HG02852 (cell line): ENCODE results near the gene NMRK1.

ENCODE experiments used
- ATAC-seq: cut with Tn5 transposase; IDR thresholded peaks from one replicate; pipeline ENCODE4 v1.9.1; 2021; ENCODE audit warnings: mild to moderate bottlenecking, moderate library complexity; ENCODE audit not compliant: unreplicated experiment

The NMRK1 gene

GRCh38 chr9:75102177-75102790, 14.3 kb upstream of the NMRK1 start:
- ATAC-seq: no peak

- ATAC-seq: no peak
Measured at GRCh38 chr9:75101004-75101588, 13.1 kb upstream of the NMRK1 start.

- ATAC-seq: no peak
Measured at GRCh38 chr9:75096796-75097195, 8.8 kb upstream of the NMRK1 start.

DNA sequence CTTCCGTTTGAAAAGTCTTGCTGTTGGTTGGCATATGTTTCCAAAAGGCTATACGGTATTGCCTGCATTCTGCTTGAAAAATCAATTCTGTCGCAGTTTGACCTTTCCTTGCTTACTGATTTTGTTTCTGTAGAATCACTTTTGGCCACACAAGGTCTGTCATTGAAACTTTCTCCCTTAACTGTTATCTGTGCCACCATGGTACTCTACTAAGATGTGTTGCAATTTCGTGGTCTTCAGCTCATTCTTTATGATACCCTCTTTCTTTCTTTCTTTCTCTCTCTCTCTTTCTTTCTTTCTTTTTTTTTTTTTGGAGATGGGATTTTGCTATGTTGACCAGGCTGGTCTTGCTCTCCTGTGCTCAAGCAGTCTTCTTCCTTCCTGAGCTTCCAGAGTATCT, 4.8 kb upstream of the NMRK1 start:
- no peak for ATAC-seq

DNA sequence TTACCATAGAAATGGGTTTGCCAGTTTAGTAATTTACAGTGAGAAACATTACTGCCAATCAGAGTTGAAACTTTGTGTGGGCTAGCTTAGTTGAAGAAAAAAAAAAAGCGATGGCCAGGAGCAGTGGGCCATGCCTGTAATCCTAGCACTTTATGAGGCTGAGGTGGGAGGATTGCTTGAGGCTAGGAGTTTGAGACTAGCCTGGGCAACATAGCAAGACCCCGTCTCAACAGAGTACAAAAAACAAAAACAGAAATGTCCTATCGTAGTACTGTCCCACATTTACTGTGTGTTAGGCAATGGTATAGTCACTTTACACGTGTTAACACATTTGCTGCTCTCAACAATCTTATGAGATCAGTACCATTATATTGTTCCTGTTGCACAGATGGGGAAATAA, 2.6 kb upstream of the NMRK1 start:
- no peak for ATAC-seq

GRCh38 chr9:75089373-75089766, 1.4 kb upstream of the NMRK1 start:
- ATAC-seq: no peak

DNA sequence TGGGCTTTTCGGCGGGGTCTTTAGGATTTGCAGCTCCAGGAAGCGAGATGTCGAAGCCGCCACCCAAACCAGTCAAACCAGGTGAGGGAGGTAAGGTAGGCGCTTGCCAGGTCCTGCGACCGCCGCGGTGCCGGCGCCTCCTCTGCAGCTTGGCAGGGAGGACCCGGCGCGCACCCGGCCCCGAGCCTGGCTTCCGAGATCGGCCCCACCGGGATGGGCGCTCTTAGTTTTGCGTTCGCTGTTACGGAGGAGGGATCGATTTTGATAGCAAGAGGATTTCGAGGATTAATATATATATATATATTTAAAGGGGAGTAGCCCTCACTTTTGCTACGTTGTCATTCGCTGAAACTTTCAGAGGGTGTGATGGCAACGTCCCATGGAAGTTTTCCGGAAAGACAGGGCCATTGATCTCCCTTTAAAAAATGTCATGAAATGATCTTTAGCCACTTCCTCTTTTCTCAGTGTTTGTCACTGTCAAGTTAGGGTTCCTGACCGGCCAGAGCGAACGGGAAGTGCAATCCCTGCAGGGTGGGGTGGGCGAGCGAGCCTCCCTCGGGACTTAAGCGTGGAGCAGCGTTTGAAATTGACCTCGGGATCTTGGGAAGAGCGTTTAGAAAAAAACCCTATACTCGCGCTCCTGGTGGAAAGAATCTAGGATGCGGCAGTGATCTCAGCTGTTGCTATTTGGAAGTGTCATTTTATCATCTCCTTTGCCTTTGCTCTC, 854 bp upstream of the NMRK1 start:
- peak; percentile 31 for ATAC-seq

DNA sequence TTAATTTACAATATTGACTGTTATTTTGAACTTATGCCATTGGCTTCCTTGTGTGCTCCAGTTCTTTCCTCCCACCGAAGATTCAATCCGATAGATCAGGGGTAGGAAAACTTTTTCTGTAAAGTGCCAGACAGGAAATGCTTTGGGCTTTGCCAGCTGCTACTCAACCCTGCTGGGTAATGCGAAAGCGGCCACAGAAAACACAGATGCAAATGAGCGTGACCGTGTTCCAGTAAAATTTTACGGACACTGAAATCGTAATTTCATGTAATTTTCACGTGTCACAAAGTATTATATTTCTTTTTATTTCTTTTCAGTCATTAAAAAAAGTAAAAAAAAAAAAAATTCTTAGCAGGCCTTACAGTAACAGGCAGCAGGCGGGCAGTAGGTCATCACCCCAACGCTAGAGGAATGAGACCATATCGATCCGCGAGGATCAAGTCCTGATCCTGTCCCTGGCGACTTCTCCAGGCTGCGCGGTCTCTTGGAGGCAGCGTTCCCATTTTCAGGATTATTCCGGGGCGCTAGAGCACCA, 599 bp downstream of the NMRK1 start:
- ATAC-seq: peak; percentile 24

GRCh38 chr9:75086541-75087288, 1.2 kb downstream of the NMRK1 start:
- no peak for ATAC-seq

DNA sequence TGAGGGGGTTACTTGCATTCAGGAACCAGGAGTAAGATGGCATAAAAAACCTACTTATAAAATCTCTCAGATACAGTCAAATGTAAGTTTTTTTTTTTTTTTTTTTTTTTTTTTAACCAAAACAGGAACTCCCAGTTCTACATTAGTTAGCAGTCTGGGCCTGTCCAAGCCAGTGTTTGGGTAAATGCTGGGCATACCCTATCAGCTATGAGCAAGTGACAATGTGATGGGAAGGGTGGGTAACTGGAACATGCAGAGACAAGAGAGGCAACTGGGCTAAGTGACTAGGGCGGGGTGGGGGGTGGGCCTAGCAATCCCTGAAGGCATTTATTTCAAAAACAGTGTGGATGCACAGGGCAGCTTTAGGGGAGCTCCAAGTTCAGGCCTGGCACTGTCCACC, 2.3 kb downstream of the NMRK1 start:
- no peak for ATAC-seq

DNA sequence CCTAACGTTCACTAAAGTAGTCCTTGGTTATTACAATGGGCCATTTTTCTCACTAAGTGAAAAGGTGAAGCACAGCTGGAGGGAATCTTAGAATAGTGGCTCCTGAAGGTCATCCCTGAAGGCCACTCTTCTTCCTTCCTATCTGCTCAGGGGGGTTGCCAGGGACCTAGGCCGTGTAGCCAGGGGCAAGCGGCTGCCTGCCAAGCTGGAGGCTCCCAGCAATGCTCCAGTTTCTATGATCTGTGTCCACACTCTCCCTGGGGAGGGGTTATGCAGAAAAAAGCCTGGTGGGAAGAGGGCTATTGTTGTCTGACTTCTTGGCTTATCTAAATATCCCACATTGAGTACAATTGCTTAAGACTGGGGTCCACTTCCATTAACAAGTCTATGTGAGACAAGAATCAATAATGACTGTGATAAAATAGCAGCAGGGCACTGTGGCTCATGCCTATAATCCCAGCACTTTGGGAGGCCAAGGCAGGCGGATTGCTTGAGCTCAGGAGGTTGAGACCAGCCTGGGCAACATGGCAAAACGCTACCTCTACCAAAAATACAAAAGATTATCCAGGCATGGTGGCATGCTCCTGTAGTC, 3.8 kb downstream of the NMRK1 start:
- ATAC-seq: no peak

- ATAC-seq: no peak
Measured at GRCh38 chr9:75083188-75083970, 4.6 kb downstream of the NMRK1 start.

GRCh38 chr9:75081632-75082031, 6.3 kb downstream of the NMRK1 start:
- no peak for ATAC-seq

DNA sequence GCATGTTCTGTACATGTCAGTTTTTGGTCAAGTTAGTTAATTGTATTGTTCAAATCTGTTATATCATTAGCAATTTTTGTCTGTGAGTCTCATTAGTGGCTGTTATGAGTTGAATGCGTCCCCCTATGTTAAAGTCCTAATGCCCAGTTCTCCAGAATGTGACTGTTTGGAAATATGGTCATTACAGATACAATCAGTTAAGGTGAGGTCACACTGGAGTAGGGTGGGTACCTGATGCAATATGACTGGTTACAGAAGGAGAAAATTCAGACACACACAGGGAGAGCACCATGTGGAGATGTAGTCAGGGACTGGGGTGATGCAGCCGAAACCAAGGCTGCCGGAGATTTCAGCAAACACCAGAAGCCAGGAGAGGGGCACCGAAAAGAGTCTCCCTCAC, 15.1 kb downstream of the NMRK1 start:
- ATAC-seq: no peak

GRCh38 chr9:75071530-75072122, 16.3 kb downstream of the NMRK1 start:
- ATAC-seq: peak; percentile 81

- no peak for ATAC-seq
Measured at GRCh38 chr9:75069171-75069570, 18.8 kb downstream of the NMRK1 start.

- ATAC-seq: no peak
Measured at GRCh38 chr9:75067894-75068293, 20.1 kb downstream of the NMRK1 start.

DNA sequence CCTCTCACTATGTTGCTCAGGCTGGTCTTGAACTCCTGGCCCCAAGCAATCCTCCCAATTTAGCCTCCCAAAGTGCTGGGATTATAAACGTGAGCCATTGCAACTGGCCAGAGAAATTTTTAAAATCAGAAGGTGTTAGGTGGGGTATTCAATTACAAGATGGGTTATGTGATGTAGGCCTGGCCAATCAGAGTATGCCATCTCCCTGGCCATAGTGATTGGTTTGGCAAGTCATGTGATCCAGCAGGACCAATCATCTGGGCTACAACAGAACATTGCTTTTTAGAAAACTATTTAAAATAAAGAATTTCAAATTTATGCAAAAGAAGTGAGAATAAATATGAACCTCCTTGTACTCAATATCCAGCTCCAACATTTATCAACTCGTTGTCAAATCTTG, 22.4 kb downstream of the NMRK1 start:
- no peak for ATAC-seq

GRCh38 chr9:75064307-75065025, 23.5 kb downstream of the NMRK1 start:
- no peak for ATAC-seq
